CD4-positive, alpha-beta T cell treated with Interferon gamma for 1 hour (primary cell): Measurements from ENCODE around the gene KLK7.
A peak's percentile ranks its signal among the peaks of the same experiment; 100 is the strongest.

ENCODE experiments used
- DNase-seq: peaks from one replicate; pipeline ENCODE4 v3.0.0-alpha.2; 2020

KLK7 gene

GRCh38 chr19:50983625-50984292 is at the start of gene KLK7:
TSS of gene KLK7 (minus strand) at chr19:50983917. CDS start at chr19:50982399, 1,518 bp downstream.
- no peak for DNase-seq

GRCh38 chr19:51031880-51032225 is 48.1 kb upstream of the KLK7 start:
- no peak for DNase-seq

- no peak for DNase-seq
These were observed 47.6 kb upstream of the KLK7 start for GRCh38 chr19:51031220-51031879.

- no peak for DNase-seq
These were observed 46.9 kb upstream of the KLK7 start for GRCh38 chr19:51030631-51031030.

- DNase-seq = no peak
These were observed 46.0 kb upstream of the KLK7 start for GRCh38 chr19:51029718-51030117.

GRCh38 chr19:51027873-51028272 is 44.2 kb upstream of the KLK7 start:
- DNase-seq = no peak

GRCh38 chr19:51027126-51027806 is 43.5 kb upstream of the KLK7 start:
- DNase-seq = no peak

- no peak for DNase-seq
These were observed 42.8 kb upstream of the KLK7 start, which contains the start of gene KLK11 for GRCh38 chr19:51026554-51026831. TSS of gene KLK11 (minus strand) at chr19:51026616. CDS start at chr19:51025631, 985 bp downstream.

GRCh38 chr19:51025809-51026553 is 42.3 kb upstream of the KLK7 start:
- DNase-seq = no peak

GRCh38 chr19:51025401-51025800 is 41.7 kb upstream of the KLK7 start:
- no peak for DNase-seq

GRCh38 chr19:51024924-51025323 is 41.2 kb upstream of the KLK7 start:
- no peak for DNase-seq

GRCh38 chr19:51023946-51024345 is 40.2 kb upstream of the KLK7 start:
- no peak for DNase-seq

GRCh38 chr19:51022526-51022925 is 38.8 kb upstream of the KLK7 start:
- DNase-seq = no peak

- DNase-seq = no peak
These were observed 37.4 kb upstream of the KLK7 start for GRCh38 chr19:51020988-51021651.

GRCh38 chr19:51019544-51019925 is 35.8 kb upstream of the KLK7 start, which contains the start of gene KLK10:
TSS of gene KLK10 (minus strand) at chr19:51019709. CDS start at chr19:51019130, 579 bp downstream.
- DNase-seq = no peak

- DNase-seq = no peak
These were observed 35.2 kb upstream of the KLK7 start for GRCh38 chr19:51018745-51019543.

GRCh38 chr19:51016798-51017683 is 33.3 kb upstream of the KLK7 start:
- DNase-seq = peak; percentile 11

GRCh38 chr19:51015691-51016267 is 32.1 kb upstream of the KLK7 start:
- no peak for DNase-seq

- DNase-seq = no peak
These were observed 30.5 kb upstream of the KLK7 start for GRCh38 chr19:51014242-51014641.

GRCh38 chr19:51012661-51013190 is 29.0 kb upstream of the KLK7 start:
- DNase-seq = no peak
